ENCODE results near the gene TMEM225B. TPM values are rescaled to one million over a fixed set of nuclear protein-coding genes. Genes with fewer than 3 reads are reported as not detected.
A peak's percentile ranks its signal among the peaks of the same experiment; 100 is the strongest.
"Not testable (repeated sequence)": the region's sequence is repeated elsewhere in the genome, so short reads cannot be mapped to it uniquely, and the experiment has no call there.

The TMEM225B gene
- 0.81 and 1.3 TPM in 2 replicates for total RNA-seq (2021)
- percentile 26 among the genes with signal in this experiment for Bru-seq, nascent RNA
- BruChase-seq, experiment 1, labeled RNA remaining after a 2-hour chase, result percentile 15 among the genes with signal in this experiment
- BruChase-seq, experiment 2, labeled RNA remaining after a 6-hour chase, result percentile 28 among the genes with signal in this experiment
- long read RNA-seq, result 0 reads

- Histone ChIP-seq H3K4me3 (ENCODE audit: low read depth, low read length, poor library complexity, severe bottlenecking) (no peak within 1 kb of the TSS), H3K36me3 (ENCODE audit: insufficient read depth, low read length, poor library complexity, severe bottlenecking) (no peaks in the 10 kb centered on the region), H3K4me1 (ENCODE audit: insufficient read depth, low read length, poor library complexity, severe bottlenecking) (no peaks in the 10 kb centered on the region), H3K27me3 (replicated peaks; ENCODE audit: insufficient read depth, low read depth, low read length, poor library complexity) (no peaks in the 10 kb centered on the region), H3K27ac (ENCODE audit: low read depth, low read length, poor library complexity, severe bottlenecking) (no peak within 1 kb of the TSS), H3K9me3 (ENCODE audit: low read depth, low read length, poor library complexity, severe bottlenecking) (no peaks in the 10 kb centered on the region)
- ChIA-PET CTCF (no interaction called here), POLR2A (ENCODE audit: low non-redundant PET) (no interaction called here)
- intact Hi-C loops (cut with micrococcal nuclease; ENCODE audit: unreplicated experiment), result no loop called here
- TF ChIP-seq, protein P1, sequence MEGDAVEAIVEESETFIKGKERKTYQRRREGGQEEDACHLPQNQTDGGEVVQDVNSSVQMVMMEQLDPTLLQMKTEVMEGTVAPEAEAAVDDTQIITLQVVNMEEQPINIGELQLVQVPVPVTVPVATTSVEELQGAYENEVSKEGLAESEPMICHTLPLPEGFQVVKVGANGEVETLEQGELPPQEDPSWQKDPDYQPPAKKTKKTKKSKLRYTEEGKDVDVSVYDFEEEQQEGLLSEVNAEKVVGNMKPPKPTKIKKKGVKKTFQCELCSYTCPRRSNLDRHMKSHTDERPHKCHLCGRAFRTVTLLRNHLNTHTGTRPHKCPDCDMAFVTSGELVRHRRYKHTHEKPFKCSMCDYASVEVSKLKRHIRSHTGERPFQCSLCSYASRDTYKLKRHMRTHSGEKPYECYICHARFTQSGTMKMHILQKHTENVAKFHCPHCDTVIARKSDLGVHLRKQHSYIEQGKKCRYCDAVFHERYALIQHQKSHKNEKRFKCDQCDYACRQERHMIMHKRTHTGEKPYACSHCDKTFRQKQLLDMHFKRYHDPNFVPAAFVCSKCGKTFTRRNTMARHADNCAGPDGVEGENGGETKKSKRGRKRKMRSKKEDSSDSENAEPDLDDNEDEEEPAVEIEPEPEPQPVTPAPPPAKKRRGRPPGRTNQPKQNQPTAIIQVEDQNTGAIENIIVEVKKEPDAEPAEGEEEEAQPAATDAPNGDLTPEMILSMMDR (conservative IDR thresholded peaks at IDR 0.05; ENCODE audit: low read depth, low read length), result no peak
- no peak for TF ChIP-seq EZH2 (IDR thresholded peaks at IDR 0.05; ENCODE audit: borderline replicate concordance, low read depth, low read length, poor library complexity, severe bottlenecking)
- DNase-seq (ENCODE audit: low spot score), result no peak
- no TSS peak for BruUV-seq (replicated peaks)
Measured at GRCh38 chr7:99597762-99598501, at the start of gene TMEM225B. Gene TMEM225B, plus strand, starts transcription at chr7:99598267. Its CDS starts 6,122 bp downstream, at chr7:99604389.

GRCh38 chr7:99549545-99549944 is 48.5 kb upstream of the TMEM225B start:
- DNase-seq (ENCODE audit: low spot score); H3K9me3 ChIP-seq (ENCODE audit: low read depth, low read length, poor library complexity, severe bottlenecking); H3K27ac ChIP-seq (ENCODE audit: low read depth, low read length, poor library complexity, severe bottlenecking); BruUV-seq (replicated peaks); H3K27me3 ChIP-seq (replicated peaks; ENCODE audit: insufficient read depth, low read depth, low read length, poor library complexity); intact Hi-C loops (cut with micrococcal nuclease; ENCODE audit: unreplicated experiment); CTCF ChIA-PET; H3K4me3 ChIP-seq (ENCODE audit: low read depth, low read length, poor library complexity, severe bottlenecking); H3K4me1 ChIP-seq (ENCODE audit: insufficient read depth, low read length, poor library complexity, severe bottlenecking): not testable (repeated sequence)
- POLR2A ChIA-PET (ENCODE audit: low non-redundant PET), result interaction anchor here (0.6 kb wide), 1 partner anchor 52 kb away, joined by 4 read pairs; no protein-coding TSS in a partner anchor
- peaks cover 19% of the 10 kb centered on the region for H3K36me3 ChIP-seq (ENCODE audit: insufficient read depth, low read length, poor library complexity, severe bottlenecking)

DNA sequence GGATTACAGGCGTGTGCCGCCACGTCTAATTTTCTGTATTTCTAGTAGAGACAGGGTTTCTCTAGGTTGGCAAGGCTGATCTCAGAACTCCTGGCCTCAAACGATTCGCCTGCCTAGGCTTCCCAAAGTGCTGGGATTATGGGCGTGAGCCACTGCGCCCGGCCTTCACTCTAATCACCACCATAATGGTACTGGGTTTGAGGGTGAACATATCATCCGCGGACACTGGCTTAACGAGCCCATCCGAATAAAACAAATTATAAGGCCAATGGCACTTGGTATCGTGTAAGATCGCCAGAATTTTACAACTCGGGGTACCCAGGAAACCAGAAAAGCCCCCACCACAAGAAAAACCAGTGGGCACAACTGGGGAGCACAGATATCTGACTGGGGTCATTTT is 46.7 kb upstream of the TMEM225B start:
- Histone ChIP-seq H3K4me3 (ENCODE audit: low read depth, low read length, poor library complexity, severe bottlenecking) (peak overlapping the region; percentile 76), H3K4me1 (ENCODE audit: insufficient read depth, low read length, poor library complexity, severe bottlenecking) (no peaks in the 10 kb centered on the region), H3K36me3 (ENCODE audit: insufficient read depth, low read length, poor library complexity, severe bottlenecking) (peaks cover 27% of the 10 kb centered on the region), H3K9me3 (ENCODE audit: low read depth, low read length, poor library complexity, severe bottlenecking) (no peaks in the 10 kb centered on the region), H3K27ac (ENCODE audit: low read depth, low read length, poor library complexity, severe bottlenecking) (peak overlapping the region; percentile 87), H3K27me3 (replicated peaks; ENCODE audit: insufficient read depth, low read depth, low read length, poor library complexity) (no peaks in the 10 kb centered on the region)
- no peak for TF ChIP-seq EZH2 (IDR thresholded peaks at IDR 0.05; ENCODE audit: borderline replicate concordance, low read depth, low read length, poor library complexity, severe bottlenecking)
- TF ChIP-seq, protein P1 (conservative IDR thresholded peaks at IDR 0.05; ENCODE audit: low read depth, low read length), result no peak
- ChIA-PET CTCF (no interaction called here), POLR2A (ENCODE audit: low non-redundant PET) (no interaction called here)
- DNase-seq (ENCODE audit: low spot score), result no peak
- intact Hi-C loops (cut with micrococcal nuclease; ENCODE audit: unreplicated experiment), result no loop called here
- BruUV-seq (replicated peaks), result TSS peak; percentile 38
